Pancreas (tissue), 10 donors: ENCODE measurements around the gene DDC. TPM values are rescaled to one million over a fixed set of nuclear protein-coding genes. Genes with fewer than 3 reads are reported as not detected.

Experiments used
- ATAC-seq, 4 donors: fragments of 200-7000 bp; cut with Tn5 transposase; one replicate each; pipeline versions ENCODE4 v1.8.0 to v1.9.1; 2020; ENCODE audit warnings: mild to moderate bottlenecking in 4 of 4, moderate library complexity in 4 of 4
- DNase-seq, 6 donors: peaks; one replicate each; pipeline ENCODE4 v3.0.0-alpha.2; 2020
- FAIRE-seq: peaks from 2 replicates; lab custom pipeline; 2012; peaks lifted over from hg19 to GRCh38; lab: Jason Lieb, UNC
- H3K27ac ChIP-seq, 4 donors: fragments of 200-600 bp; sonication (generic); 1 replicate in 3 of 4; 2 replicates in 1 of 4; pipeline versions ENCODE4 v1.5.0 to v1.8.0; 2020
- H3K27me3 ChIP-seq, 4 donors: fragments of 200-600 bp; one replicate each; pipeline ENCODE4 v1.8.0; 2021
- H3K36me3 ChIP-seq, 3 donors: fragments of 200-600 bp; sonication (generic) in 1 of 3; one replicate each; pipeline versions ENCODE4 v1.5.0 to v1.8.0; 2020 to 2021
- H3K4me1 ChIP-seq, 3 donors: fragments of 200-600 bp; one replicate each; pipeline ENCODE4 v1.8.0; 2021
- H3K4me3 ChIP-seq, 4 donors: fragments of 200-600 bp; sonication (generic) in 2 of 4; one replicate each; pipeline versions ENCODE4 v1.5.0 to v1.8.0; 2020 to 2021
- H3K9me3 ChIP-seq, 4 donors: fragments of 200-600 bp; one replicate each; pipeline ENCODE4 v1.8.0; 2021
- CTCF ChIP-seq, 4 donors: fragments of 200-600 bp; sonication (generic) in 3 of 4; IDR thresholded peaks; one replicate each; pipeline versions ENCODE4 v1.5.0 to v1.8.0; 2021; ENCODE audit warnings: antibody characterized with exemption in 4 of 4
- WGBS, 2 donors: extraction: QIAGEN DNeasy Blood & Tissue Kit; methylation state at CpG; one replicate each; pipeline ENCODE4 v1.1.7; 2013; 5-methylcytosine and 5-hydroxymethylcytosine counted together
- intact Hi-C, 3 donors: fragments of 100-400 bp; cut with DNase I; formaldehyde crosslinking; loops; one replicate each; pipeline versions ENCODE4 v1.11.1 to v1.14.2; 2022
- polyA plus RNA-seq, 2 donors: library from polyadenylated mRNA; stranded (reverse); fragments of 200-250 nt; gene quantifications; one replicate each; pipeline ENCODE4 v1.2.3, GENCODE V29; 2013
- total RNA-seq, 6 donors: library from RNA; stranded (reverse); fragmentation: NEBNext Ultra II Directional in 4 of 6; extraction: Animal tissue kit (Norgen Biotek cat#: 25700) in 4 of 6; gene quantifications; one replicate each; pipeline versions ENCODE4 v1.2.1 to v1.2.4, GENCODE V29; 2021 to 2023
- donor health status: healthy with polysubstance abuse.
- donor health status: DM: no; HTN: no; CAD: no; lungs with moderate emphysema.
- donor health status: DM: no; HTN: no; CAD: no.
- donor health status: control.
- donor health status: control.
- donor health status: Bipolar disorder and iron deficiency.
- donor health status: DM: yes; HTN: yes; CAD: no.
- donor health status: DM: no; HTN: no; CAD: no.
- donor health status: DM: no; HTN: no; CAD: no.
- donor health status: DM: yes; HTN: yes; CAD: no.

DDC gene
- total and polyA plus RNA-seq, 8 donors = 2.7 to 25.2 (median 12.0) TPM

GRCh38 chr7:50591098-50591479, 25.9 kb upstream of the DDC start:
- TF ChIP-seq CTCF (IDR thresholded peaks at IDR 0.05) = no peak
- DNase-seq = no peak
- Histone ChIP-seq H3K36me3 (peaks cover 7 to 42% (median 15%) of the 10 kb centered on the region in 3 donors), H3K9me3 (no peaks in the 10 kb centered on the region), H3K27me3 (no peaks in the 10 kb centered on the region), H3K4me1 (no peaks in the 10 kb centered on the region), H3K4me3 (no peak overlapping the region), H3K27ac (no peak overlapping the region)
- intact Hi-C loops = loop anchor here in 2 of 3 donors (10.0 kb wide), 2 partner anchors 56 to 116 kb away; no protein-coding TSS in a partner anchor
- WGBS, 2 donors = 94 to 95% methylated on average over 5 of the region's 5 CpGs
- no peak for ATAC-seq
- no peak for FAIRE-seq

- ATAC-seq = no peak
- H3K27me3 ChIP-seq = no peaks in the 10 kb centered on the region
- no peak for TF ChIP-seq CTCF (IDR thresholded peaks at IDR 0.05)
- no peak for FAIRE-seq
- DNase-seq = no peak
- intact Hi-C loops = loop anchor here in 2 of 3 donors (10.0 kb wide), 2 partner anchors 56 to 116 kb away; no protein-coding TSS in a partner anchor
- H3K27ac ChIP-seq = no peak overlapping the region
- peaks cover 7 to 38% (median 15%) of the 10 kb centered on the region in 3 donors for H3K36me3 ChIP-seq
- H3K4me3 ChIP-seq = no peak overlapping the region
- no peaks in the 10 kb centered on the region for H3K9me3 ChIP-seq
- H3K4me1 ChIP-seq = no peaks in the 10 kb centered on the region
- 96% methylated on average over 13 of the region's 13 CpGs for WGBS, 2 donors
Measured at GRCh38 chr7:50590535-50590934, 25.3 kb upstream of the DDC start.

- H3K4me1 ChIP-seq = no peaks in the 10 kb centered on the region
- no peak overlapping the region for H3K4me3 ChIP-seq
- intact Hi-C loops = loop anchor here in 1 of 3 donors (10.0 kb wide), 1 partner anchor 115 kb away; no protein-coding TSS in a partner anchor
- ATAC-seq (no peak), DNase-seq (no peak), FAIRE-seq (no peak)
- WGBS, 2 donors = 82% methylated on average over 2 of the region's 2 CpGs
- H3K36me3 ChIP-seq = peaks cover 7 to 29% (median 13%) of the 10 kb centered on the region in 3 donors
- H3K9me3 ChIP-seq = no peaks in the 10 kb centered on the region
- TF ChIP-seq CTCF (IDR thresholded peaks at IDR 0.05) = no peak
- H3K27ac ChIP-seq = no peak overlapping the region
- H3K27me3 ChIP-seq = no peaks in the 10 kb centered on the region
Measured at GRCh38 chr7:50589364-50589763, 24.2 kb upstream of the DDC start.

- no peak for TF ChIP-seq CTCF (IDR thresholded peaks at IDR 0.05)
- Histone ChIP-seq H3K9me3 (no peaks in the 10 kb centered on the region), H3K27me3 (no peaks in the 10 kb centered on the region), H3K27ac (no peak overlapping the region), H3K36me3 (peaks cover 7 to 25% (median 11%) of the 10 kb centered on the region in 3 donors), H3K4me1 (no peaks in the 10 kb centered on the region), H3K4me3 (no peak overlapping the region)
- intact Hi-C loops = loop anchor here in 1 of 3 donors (10.0 kb wide), 1 partner anchor 114 kb away; no protein-coding TSS in a partner anchor
- whole genome bisulfite sequencing, 2 donors = 74 to 81% methylated on average over 8 of the region's 8 CpGs
- no peak for FAIRE-seq
- no peak for DNase-seq
- peak in 3 of 4 donors; percentile 23 to 56 (median 31) for ATAC-seq
Measured at GRCh38 chr7:50588937-50589336, 23.7 kb upstream of the DDC start.

- Histone ChIP-seq H3K9me3 (no peaks in the 10 kb centered on the region), H3K27ac (no peak overlapping the region), H3K4me1 (no peaks in the 10 kb centered on the region), H3K36me3 (peaks cover under 1 to 13% (median 3%) of the 10 kb centered on the region in 3 donors), H3K4me3 (no peak overlapping the region), H3K27me3 (no peaks in the 10 kb centered on the region)
- no peak for FAIRE-seq
- WGBS, 2 donors = 30 to 33% methylated on average over 6 of the region's 6 CpGs
- no peak for DNase-seq
- intact Hi-C loops = loop anchor here in 1 of 3 donors (10.0 kb wide), 1 partner anchor 113 kb away; no protein-coding TSS in a partner anchor
- no peak for TF ChIP-seq CTCF (IDR thresholded peaks at IDR 0.05)
- peak; percentile 28 to 57 (median 50) for ATAC-seq
Measured at GRCh38 chr7:50587737-50588136, 22.5 kb upstream of the DDC start.
